Measurements from ENCODE around the gene CDH5.

Gene CDH5

DNA sequence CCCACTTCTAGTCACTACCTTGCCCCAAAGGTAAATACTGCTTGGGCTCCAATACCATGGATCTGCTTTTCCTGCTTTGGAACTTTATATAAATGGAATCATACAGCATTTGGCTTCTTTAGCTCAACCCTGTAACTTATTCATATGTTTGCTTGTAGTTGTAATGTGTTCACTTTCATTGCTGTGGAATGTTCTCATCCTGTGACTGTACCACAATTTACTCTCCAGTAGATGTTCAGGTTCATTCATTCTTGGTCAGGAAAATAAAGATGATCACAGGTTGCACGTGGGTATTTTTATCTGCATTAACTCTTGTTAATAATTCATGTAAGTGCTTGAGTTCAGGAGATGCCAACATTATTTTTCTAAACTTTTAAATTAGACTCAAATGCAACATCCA, 53.9 kb downstream of the CDH5 start:
- no peak for DNase-seq

GRCh38 chr16:66421891-66422290, 55.4 kb downstream of the CDH5 start:
- no peak for DNase-seq

DNA sequence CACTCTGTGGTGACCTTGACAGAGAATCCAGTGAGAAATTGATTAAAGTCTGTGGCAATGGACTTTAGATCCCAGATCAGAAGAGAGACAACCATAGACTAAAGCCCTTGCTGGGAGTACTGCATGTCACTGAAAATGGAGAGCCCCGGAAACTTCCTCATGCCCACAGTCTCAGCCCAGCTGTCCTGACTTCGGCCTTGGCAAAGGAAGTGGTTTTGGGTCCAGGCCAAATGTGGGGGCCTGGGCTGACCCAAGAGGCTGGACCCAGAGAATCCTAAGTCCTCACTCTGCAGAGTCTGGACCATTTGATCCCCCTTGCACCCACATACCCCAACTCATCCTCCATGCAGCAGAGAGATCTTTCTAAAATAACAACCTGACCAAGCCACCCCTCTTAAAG, 55.9 kb downstream of the CDH5 start:
- no peak for DNase-seq

GRCh38 chr16:66423177-66423576, 56.7 kb downstream of the CDH5 start:
- no peak for DNase-seq

DNA sequence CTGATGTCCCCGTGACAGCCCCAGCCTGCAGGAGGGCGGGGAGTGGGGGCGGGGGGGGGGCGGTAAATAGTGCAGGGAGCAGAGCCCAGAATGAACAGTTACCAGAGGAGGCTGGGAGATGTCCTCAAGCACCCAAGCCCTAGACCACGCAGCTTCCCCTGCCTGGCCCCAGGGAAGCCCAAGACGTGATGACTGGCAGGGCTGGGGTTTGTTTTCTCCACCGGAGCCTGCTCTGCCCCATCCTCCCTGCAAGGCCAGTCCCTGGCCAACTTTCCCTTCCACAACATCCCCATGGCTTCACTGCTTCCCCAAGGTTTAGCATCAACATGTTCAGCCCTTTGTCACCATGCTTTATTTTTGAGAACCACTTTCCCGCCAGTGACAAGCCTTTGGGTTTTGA, 59.2 kb downstream of the CDH5 start:
- DNase-seq, result no peak

- DNase-seq, result no peak
Measured at GRCh38 chr16:66426112-66427035, 59.9 kb downstream of the CDH5 start.

- no peak for DNase-seq
Measured at GRCh38 chr16:66427036-66427860, 60.8 kb downstream of the CDH5 start, which contains the start of gene BEAN1. BEAN1 (plus strand) TSS chr16:66427295; CDS start chr16:66437677, 10,382 bp downstream.

DNA sequence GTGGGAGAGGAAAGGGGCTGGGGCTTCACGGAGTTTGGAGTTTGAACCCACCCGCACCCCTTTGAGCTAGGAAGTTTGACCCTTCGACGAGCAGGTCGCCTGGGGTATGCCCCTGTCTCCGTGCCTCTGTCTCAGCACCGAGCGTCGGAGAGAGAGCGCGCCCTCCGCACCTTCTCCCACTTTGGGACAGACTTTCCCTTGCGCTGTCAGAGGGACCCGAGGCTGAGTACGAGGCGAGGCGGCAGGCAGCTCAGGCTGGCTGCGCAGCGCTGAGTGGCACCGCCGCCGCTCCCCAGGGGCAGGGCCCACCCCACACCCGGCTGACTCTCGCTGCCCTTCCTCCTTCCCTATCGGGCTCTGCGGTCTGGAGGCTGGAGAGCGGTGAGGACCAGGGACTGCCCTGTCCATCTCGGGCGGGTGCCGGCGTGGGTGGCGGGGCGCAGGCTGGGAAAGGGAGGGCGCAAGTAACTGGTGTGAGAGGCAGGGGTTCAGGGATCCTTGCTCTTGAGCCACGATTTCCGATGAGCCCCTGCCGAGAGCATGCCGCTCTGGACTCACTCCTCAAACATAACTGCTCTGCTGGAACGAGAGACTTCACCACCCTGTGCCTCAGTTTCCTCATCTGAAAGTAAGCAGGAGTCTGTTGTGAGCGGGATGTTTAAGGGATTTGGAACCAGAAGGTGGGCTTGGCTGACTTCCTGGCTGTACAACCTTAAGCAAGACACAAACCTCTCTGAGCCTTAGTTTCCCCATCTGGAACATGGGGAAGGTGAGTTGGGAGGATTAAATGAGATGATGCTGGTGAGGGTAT, 61.6 kb downstream of the CDH5 start:
- no peak for DNase-seq

GRCh38 chr16:66428682-66429251, 62.3 kb downstream of the CDH5 start:
- no peak for DNase-seq

- no peak for DNase-seq
Measured at GRCh38 chr16:66429290-66429962, 62.9 kb downstream of the CDH5 start.

- DNase-seq, result no peak
Measured at GRCh38 chr16:66430214-66430613, 63.7 kb downstream of the CDH5 start.

DNA sequence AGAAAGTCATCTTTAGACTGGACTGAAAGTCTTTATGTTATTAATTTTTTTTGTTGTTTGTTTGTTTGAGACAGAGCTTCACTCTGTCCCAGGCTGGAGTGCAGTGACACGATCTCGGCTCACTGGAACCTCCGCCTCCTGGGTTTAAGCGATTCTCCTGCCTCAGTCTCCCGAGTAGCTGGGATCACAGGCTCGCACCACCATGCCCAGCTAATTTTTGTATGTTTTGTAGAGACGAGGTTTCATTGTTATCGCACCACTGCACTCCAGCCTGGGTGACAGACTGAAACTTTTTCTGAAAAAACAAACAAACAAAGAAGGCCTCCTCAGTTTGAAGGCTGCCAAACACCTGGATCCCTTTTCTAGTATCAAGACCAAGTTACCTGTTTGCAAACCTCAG, 65.3 kb downstream of the CDH5 start:
- DNase-seq, result no peak

DNA sequence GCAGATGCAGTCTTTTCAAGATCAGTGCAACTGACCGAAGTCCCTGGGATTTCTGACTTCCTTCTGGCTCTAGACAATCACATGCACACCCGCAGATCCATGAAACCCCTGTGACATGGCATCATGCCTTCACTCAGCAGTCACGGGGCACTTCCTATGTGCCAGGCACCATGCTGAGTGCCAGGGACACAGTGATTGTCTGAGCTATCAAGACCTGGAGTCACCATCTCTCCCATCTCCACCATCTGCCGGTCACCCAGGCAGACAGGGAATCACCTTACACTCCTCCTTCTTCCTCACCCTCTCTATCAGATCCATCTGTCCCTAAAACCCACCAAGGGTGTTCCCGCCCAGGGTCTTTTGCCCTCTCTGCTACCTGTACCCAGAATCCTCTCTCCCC, 65.9 kb downstream of the CDH5 start:
- no peak for DNase-seq

GRCh38 chr16:66434619-66435430, 68.3 kb downstream of the CDH5 start:
- no peak for DNase-seq

- no peak for DNase-seq
Measured at GRCh38 chr16:66435896-66436295, 69.4 kb downstream of the CDH5 start.

DNA sequence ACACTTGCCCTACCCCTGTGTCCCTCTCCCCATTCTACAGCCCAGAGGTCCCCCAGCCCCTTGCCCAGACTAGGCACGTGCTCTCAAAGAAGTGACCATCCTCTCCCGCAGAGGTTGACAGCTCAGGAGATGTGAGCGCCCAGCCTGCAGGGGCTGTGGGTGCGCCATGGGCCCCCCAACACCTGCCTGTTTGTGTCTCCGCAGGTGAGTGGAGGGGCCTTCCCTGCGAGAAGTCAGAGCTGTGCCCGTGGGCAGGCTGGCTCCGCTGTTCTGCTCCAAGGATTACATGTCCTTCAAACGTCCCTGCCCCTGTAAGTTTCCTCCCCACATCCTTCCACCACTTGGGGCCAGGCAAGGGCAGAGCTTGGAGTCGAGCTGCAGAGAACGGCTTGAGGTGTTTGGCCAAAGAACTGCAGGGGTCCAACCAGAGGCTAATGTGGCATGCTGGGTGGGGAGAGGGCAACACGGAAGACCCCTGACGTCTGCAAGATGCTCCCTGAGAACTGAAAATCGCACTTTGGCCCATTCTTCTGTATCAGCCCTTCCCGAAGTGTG, 71.0 kb downstream of the CDH5 start:
- DNase-seq, result no peak

GRCh38 chr16:66438536-66438935, 72.0 kb downstream of the CDH5 start:
- DNase-seq, result no peak

- DNase-seq, result no peak
Measured at GRCh38 chr16:66439051-66439730, 72.7 kb downstream of the CDH5 start.

DNA sequence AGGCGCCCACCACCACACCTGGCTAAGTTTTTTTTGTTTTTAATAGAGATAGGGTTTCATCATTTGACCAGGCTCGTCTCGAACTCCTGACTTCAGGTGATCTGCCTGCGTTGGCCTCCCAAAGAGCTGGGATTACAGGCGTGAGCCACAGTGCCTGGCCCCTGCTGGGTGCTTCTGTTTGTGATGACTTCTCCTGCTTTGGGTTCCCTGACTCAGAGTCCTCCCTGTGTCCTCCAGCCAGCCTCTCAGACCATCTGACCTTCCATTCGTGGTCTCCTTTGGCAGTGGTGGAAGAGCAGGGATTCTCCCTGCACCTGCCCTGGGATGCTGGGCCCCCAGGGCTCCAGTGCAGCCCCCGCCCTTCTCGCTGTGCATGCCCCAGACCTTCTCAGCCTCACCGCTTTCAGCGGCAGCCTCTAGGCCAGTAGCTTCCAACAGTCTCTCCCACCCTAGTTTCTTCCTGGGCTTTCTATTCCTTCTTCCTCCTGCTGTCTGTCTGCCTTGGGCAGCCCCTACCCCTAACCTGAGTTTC, 73.8 kb downstream of the CDH5 start:
- DNase-seq, result no peak

DNA sequence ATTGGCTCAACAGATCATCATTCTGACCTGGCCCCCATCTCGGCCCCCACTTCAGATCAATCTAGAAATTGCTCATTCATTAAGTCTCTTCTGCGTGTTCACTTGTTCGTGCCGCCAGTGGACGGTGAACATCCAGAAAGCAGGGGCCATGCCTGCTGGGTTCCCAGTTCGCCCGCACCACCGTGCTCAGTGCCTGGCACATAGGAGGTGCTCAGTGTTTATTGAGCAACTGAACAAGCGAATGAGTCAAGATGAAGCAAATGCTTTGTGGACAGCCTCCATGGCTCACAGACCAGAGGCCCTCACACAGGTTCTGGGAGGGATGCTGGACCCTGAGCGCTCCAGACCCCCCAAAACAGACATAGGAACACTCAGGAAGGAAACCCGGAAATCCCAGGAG, 74.5 kb downstream of the CDH5 start:
- no peak for DNase-seq

Measured in cerebellar nuclear complex (tissue), 1 donor.